SK-N-SH (cell line): ENCODE data around the gene TEX264. TPM values are rescaled to one million over a fixed set of nuclear protein-coding genes. Genes with fewer than 3 reads are reported as not detected.
"Not testable (repeated sequence)": the region's sequence is repeated elsewhere in the genome, so short reads cannot be mapped to it uniquely, and the experiment has no call there.

Experiments
- CTCF ChIA-PET: fragments of 300-600, 350-600 bp; formaldehyde crosslinking; extraction: SDS; loops from one replicate; lab custom pipeline; 2021; lab: Yijun Ruan, JAX
- POLR2A ChIA-PET: fragments of 350-600 bp; sonication (Branson Sonifier 250); formaldehyde crosslinking; extraction: SDS; loops from one replicate; lab custom pipeline; 2020; ENCODE audit warnings: antibody characterized with exemption, inconsistent platforms; lab: Yijun Ruan, JAX
- DNase-seq: peaks from one replicate; pipeline ENCODE4 v3.0.0; 2012
- H2AFZ ChIP-seq: fragments of 200-600 bp; sonication (generic); 2 replicates; pipeline ENCODE4 v1.8.1; 2016; ENCODE audit warnings: antibody characterized with exemption, mild to moderate bottlenecking, low read depth
- H3F3A ChIP-seq: fragments of 200-600 bp; sonication (generic); replicated peaks from 2 replicates; pipeline ENCODE3; 2016; ENCODE audit warnings: antibody characterized with exemption, mild to moderate bottlenecking; ENCODE audit not compliant: insufficient read depth
- H3K27ac ChIP-seq, 2 experiments: fragments of 200-500 bp in 1 of 2; fragments of 200-600 bp in 1 of 2; sonication (Bioruptor generic) in 1 of 2; sonication (generic), shearing (Covaris generic) in 1 of 2; 2 replicates each; pipeline versions ENCODE4 v1.5.1 to v1.6.1; 2014 to 2016; ENCODE audit warnings: low read depth in 2 of 2, inconsistent platforms in 1 of 2, low read length in 1 of 2, mild to moderate bottlenecking in 1 of 2, mixed read lengths in 1 of 2
- H3K27me3 ChIP-seq: fragments of 200-600 bp; sonication (generic), shearing (Covaris generic); 2 replicates; pipeline ENCODE4 v1.6.1; 2016; ENCODE audit warnings: mixed run types; ENCODE audit not compliant: insufficient read depth
- H3K36me3 ChIP-seq, 2 experiments: fragments of 200-500 bp in 1 of 2; fragments of 200-600 bp in 1 of 2; sonication (Bioruptor generic) in 1 of 2; sonication (generic) in 1 of 2; replicated peaks in 1 of 2; 2 replicates each; pipeline versions ENCODE3 to v1.5.1; 2014 to 2016; ENCODE audit warnings: low read length in 1 of 2, mild to moderate bottlenecking in 1 of 2; ENCODE audit not compliant: insufficient read depth in 2 of 2, control insufficient read depth in 1 of 2
- H3K4me1 ChIP-seq, 2 experiments: fragments of 200-500 bp in 1 of 2; fragments of 200-600 bp in 1 of 2; sonication (Bioruptor generic) in 1 of 2; sonication (generic), shearing (Covaris generic) in 1 of 2; 2 replicates each; pipeline versions ENCODE4 v1.5.1 to v1.6.1; 2014 to 2016; ENCODE audit warnings: low read depth in 1 of 2, low read length in 1 of 2, mixed run types in 1 of 2; ENCODE audit not compliant: insufficient read depth in 2 of 2, control insufficient read depth in 1 of 2
- H3K4me2 ChIP-seq: fragments of 200-600 bp; sonication (generic), shearing (Covaris generic); 2 replicates; pipeline ENCODE4 v1.6.1; 2017; ENCODE audit warnings: mixed run types
- H3K4me3 ChIP-seq, 2 experiments: fragments of 200-500 bp in 1 of 2; fragments of 200-600 bp in 1 of 2; sonication (Bioruptor generic) in 1 of 2; sonication (generic), shearing (Covaris generic) in 1 of 2; 2 replicates each; pipeline versions ENCODE4 v1.5.1 to v1.8.1; 2014 to 2016; ENCODE audit warnings: low read depth in 2 of 2, inconsistent platforms in 1 of 2, low read length in 1 of 2, mild to moderate bottlenecking in 1 of 2, mixed read lengths in 1 of 2, moderate library complexity in 1 of 2
- H3K79me2 ChIP-seq: fragments of 200-600 bp; sonication (generic); 2 replicates; pipeline ENCODE4 v1.8.1; 2017; ENCODE audit warnings: mild to moderate bottlenecking; ENCODE audit not compliant: insufficient read depth
- H3K9ac ChIP-seq: fragments of 200-600 bp; sonication (generic); 2 replicates; pipeline ENCODE4 v1.6.1; 2017; ENCODE audit warnings: mixed run types
- H3K9me2 ChIP-seq: fragments of 200-600 bp; sonication (generic); 2 replicates; pipeline ENCODE4 v1.6.1; 2017; ENCODE audit warnings: mixed run types
- H3K9me3 ChIP-seq: fragments of 200-600 bp; sonication (generic); 2 replicates; pipeline ENCODE4 v1.6.1; 2017; ENCODE audit warnings: mixed run types, mild to moderate bottlenecking, moderate library complexity
- H4K20me1 ChIP-seq: fragments of 200-600 bp; sonication (generic); 2 replicates; pipeline ENCODE4 v1.6.1; 2017; ENCODE audit warnings: mild to moderate bottlenecking, mixed run types; ENCODE audit not compliant: insufficient read depth
- CTCF ChIP-seq: fragments of 200-600 bp; sonication (generic); IDR thresholded peaks from 2 replicates; pipeline ENCODE4 v1.6.1; 2017; ENCODE audit warnings: antibody characterized with exemption, mild to moderate bottlenecking, moderate library complexity
- EP300 ChIP-seq, 2 experiments: IDR thresholded peaks; 2 replicates each; pipeline versions ENCODE4 v1.4.0 to v1.6.1; 2012; ENCODE audit warnings: borderline replicate concordance in 1 of 2, low read depth in 1 of 2, low read length in 1 of 2
- FOSL2 ChIP-seq: IDR thresholded peaks from 2 replicates; pipeline ENCODE4 v1.4.0; 2012; ENCODE audit warnings: low read depth, mild to moderate bottlenecking, moderate library complexity, borderline replicate concordance
- FOXM1 ChIP-seq: IDR thresholded peaks from 2 replicates; pipeline ENCODE4 v1.4.0; 2012; ENCODE audit warnings: low read depth, mild to moderate bottlenecking
- GABPA ChIP-seq: IDR thresholded peaks from 2 replicates; pipeline ENCODE4 v1.4.0; 2012; ENCODE audit warnings: low read depth, mild to moderate bottlenecking
- MAX ChIP-seq: IDR thresholded peaks from 2 replicates; pipeline ENCODE4 v1.4.0; 2012; ENCODE audit warnings: low read depth
- PBX3 ChIP-seq: IDR thresholded peaks from 2 replicates; pipeline ENCODE4; 2012
- RFX5 ChIP-seq: IDR thresholded peaks from 2 replicates; pipeline ENCODE4 v1.6.1; 2012; ENCODE audit warnings: mild to moderate bottlenecking, improper control_type of control experiment, low read length
- RXRA ChIP-seq: IDR thresholded peaks from 2 replicates; pipeline ENCODE4 v1.4.0; 2012; ENCODE audit warnings: low read depth, mild to moderate bottlenecking, borderline replicate concordance
- TAF1 ChIP-seq: IDR thresholded peaks from 2 replicates; pipeline ENCODE4 v1.6.1; 2012; ENCODE audit warnings: low read depth, mild to moderate bottlenecking, low read length, moderate library complexity, borderline replicate concordance
- TCF12 ChIP-seq: IDR thresholded peaks from 2 replicates; pipeline ENCODE4 v1.4.0; 2012
- YY1 ChIP-seq: IDR thresholded peaks from 2 replicates; pipeline ENCODE4 v1.4.0; 2012; ENCODE audit warnings: low read depth, mild to moderate bottlenecking
- WGBS: methylation state at CpG from one replicate; pipeline ENCODE4 v1.1.6; 2017; ENCODE audit warnings: low lambda C conversion rate; 5-methylcytosine and 5-hydroxymethylcytosine counted together
- polyA plus RNA-seq, 3 experiments: library from polyadenylated mRNA; depleted of rRNA; stranded (reverse); fragments of >200 nt; gene quantifications; 2 replicates each; pipeline ENCODE4 v1.2.3, GENCODE V29; 2012

TEX264 gene
- polyA plus RNA-seq, 1 of the 3 experiments (the other 2 are of a cell fraction) = 82.1 TPM

DNA sequence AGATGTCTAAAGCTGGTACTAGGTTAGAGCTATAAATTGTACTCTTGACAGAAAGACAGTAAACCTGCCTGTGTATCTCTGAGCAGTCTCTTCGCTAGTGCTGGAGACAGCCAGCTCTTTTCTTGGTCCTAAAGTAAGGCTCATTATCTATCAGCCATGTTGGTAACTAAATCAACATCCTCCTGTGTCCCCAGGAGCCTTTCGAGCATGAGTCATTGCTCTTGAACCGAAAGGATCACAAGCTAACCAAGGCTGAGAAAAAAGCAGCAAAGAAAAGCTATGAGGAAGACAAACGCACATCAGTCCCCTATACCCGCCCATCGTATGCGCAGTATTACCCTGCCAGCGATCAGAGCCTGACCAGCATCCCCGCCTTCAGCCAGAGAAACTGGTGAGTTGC lies 25.0 kb upstream of the TEX264 start:
- Histone ChIP-seq H3F3A (no peaks in the 10 kb centered on the region), H3K27ac (no peak overlapping the region), H3K36me3 (peaks cover 45 to 51% of the 10 kb centered on the region in 2 experiments), H3K9ac (no peak overlapping the region), H2AFZ (no peak overlapping the region), H3K9me2 (no peaks in the 10 kb centered on the region)
- POLR2A ChIA-PET = no interaction called here
- TF ChIP-seq FOXM1 (no peak), EP300 (IDR thresholded peaks at IDR 0.05; ENCODE audit: borderline replicate concordance in 1 of 2, low read depth in 1 of 2, low read length in 1 of 2) (no peak), RXRA (no peak), FOSL2 (no peak), TAF1 (no peak), YY1 (no peak), TCF12 (no peak), MAX (no peak), CTCF (no peak), PBX3 (no peak), RFX5 (no peak), GABPA (no peak)
- TF ChIP-seq, all 33 proteins: peak for 0
- Histone ChIP-seq H3K27me3 (no peaks in the 10 kb centered on the region), H3K4me2 (no peak overlapping the region), H4K20me1 (no peaks in the 10 kb centered on the region), H3K4me1 (no peaks in the 10 kb centered on the region), H3K9me3 (no peaks in the 10 kb centered on the region), H3K4me3 (no peak overlapping the region), H3K79me2 (no peaks in the 10 kb centered on the region)
- DNase-seq = no peak
- WGBS = 96% methylated on average over 7 of the region's 9 CpGs
- CTCF ChIA-PET = interaction anchor here (0.5 to 3.0 kb wide), 6 partner anchors 18 to 274 kb away, joined by 3 to 19 read pairs (median 4); partner anchors contain the start of gene TEX264

GRCh38 chr3:51652103-51652502 lies 18.9 kb upstream of the TEX264 start:
- H2AFZ ChIP-seq, POLR2A ChIA-PET, H3K9me2 ChIP-seq, H4K20me1 ChIP-seq, H3K27me3 ChIP-seq, H3K4me3 ChIP-seq, H3K9ac ChIP-seq, H3K4me1 ChIP-seq, H3K9me3 ChIP-seq, H3K27ac ChIP-seq, H3F3A ChIP-seq, DNase-seq, H3K4me2 ChIP-seq, H3K79me2 ChIP-seq: not testable (repeated sequence)
- 96% methylated on average over 2 of the region's 2 CpGs for WGBS
- CTCF ChIA-PET = interaction anchor here (1.0 to 1.3 kb wide), 2 partner anchors 9 to 18 kb away, joined by 4 to 7 read pairs; no protein-coding TSS in a partner anchor
- peaks cover 10 to 23% of the 10 kb centered on the region in 2 experiments for H3K36me3 ChIP-seq

DNA sequence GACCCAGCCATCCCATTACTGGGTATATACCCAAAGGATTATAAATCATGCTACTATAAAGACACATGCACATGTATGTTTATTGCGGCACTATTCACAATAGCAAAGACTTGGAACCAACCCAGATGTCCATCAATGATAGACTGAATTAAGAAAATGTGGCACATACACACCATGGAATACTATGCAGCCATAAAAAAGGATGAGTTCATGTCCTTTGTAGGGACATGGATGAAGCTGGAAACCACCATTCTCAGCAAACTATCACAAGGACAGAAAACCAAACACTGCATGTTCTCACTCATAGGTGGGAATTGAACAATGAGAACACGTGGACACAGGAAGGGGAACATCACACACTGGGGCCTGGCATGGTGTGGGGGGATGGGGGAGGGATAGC lies 17.6 kb upstream of the TEX264 start:
- H4K20me1 ChIP-seq, H3K4me2 ChIP-seq, H3K4me1 ChIP-seq, POLR2A ChIA-PET, H3K27me3 ChIP-seq, H2AFZ ChIP-seq, H3K9ac ChIP-seq, H3K9me3 ChIP-seq, H3K9me2 ChIP-seq, H3F3A ChIP-seq, H3K79me2 ChIP-seq, DNase-seq, H3K4me3 ChIP-seq, CTCF ChIA-PET, H3K27ac ChIP-seq: not testable (repeated sequence)
- WGBS = 92% methylated on average over 2 of the region's 2 CpGs
- peaks cover 14 to 22% of the 10 kb centered on the region in 2 experiments for H3K36me3 ChIP-seq
